Fibroblast of peridontal ligament (primary cell): ENCODE results near the gene HSPB3.
"Not testable (repeated sequence)": the region's sequence is repeated elsewhere in the genome, so short reads cannot be mapped to it uniquely, and the experiment has no call there.

Experiments used
- DNase-seq: peaks from one replicate; pipeline ENCODE4 v3.0.0-alpha.2; 2010; ENCODE audit errors: extremely low read depth

The HSPB3 gene, protein sequence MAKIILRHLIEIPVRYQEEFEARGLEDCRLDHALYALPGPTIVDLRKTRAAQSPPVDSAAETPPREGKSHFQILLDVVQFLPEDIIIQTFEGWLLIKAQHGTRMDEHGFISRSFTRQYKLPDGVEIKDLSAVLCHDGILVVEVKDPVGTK

DNA sequence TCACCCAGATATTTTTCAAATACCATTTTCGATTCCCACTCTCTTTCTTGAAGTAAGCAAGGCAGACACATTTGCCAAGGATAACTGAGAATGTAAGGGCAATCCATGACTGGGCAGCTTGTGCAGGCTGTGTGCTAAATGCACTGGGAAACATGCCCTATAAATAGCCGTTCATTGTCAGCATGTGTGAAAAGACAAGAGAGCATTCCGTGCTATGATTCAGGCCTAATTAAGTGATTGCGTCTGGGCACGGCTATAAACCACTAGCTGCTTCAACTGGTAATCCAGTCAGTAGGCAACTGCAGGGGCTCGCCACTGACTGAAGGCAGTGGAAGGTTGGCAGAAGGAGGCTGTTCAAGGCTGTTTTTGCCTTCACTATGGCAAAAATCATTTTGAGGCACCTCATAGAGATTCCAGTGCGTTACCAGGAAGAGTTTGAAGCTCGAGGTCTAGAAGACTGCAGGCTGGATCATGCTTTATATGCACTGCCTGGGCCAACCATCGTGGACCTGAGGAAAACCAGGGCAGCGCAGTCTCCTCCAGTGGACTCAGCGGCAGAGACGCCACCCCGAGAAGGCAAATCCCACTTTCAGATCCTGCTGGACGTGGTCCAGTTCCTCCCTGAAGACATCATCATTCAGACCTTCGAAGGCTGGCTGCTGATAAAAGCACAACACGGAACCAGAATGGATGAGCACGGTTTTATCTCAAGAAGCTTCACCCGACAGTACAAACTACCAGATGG is at the start of gene HSPB3:
Gene HSPB3 (plus strand): TSS at position 287 of the 745 bp plus-strand sequence. CDS start 91 bp downstream, at position 378.
- peak; percentile 97 for DNase-seq

DNA sequence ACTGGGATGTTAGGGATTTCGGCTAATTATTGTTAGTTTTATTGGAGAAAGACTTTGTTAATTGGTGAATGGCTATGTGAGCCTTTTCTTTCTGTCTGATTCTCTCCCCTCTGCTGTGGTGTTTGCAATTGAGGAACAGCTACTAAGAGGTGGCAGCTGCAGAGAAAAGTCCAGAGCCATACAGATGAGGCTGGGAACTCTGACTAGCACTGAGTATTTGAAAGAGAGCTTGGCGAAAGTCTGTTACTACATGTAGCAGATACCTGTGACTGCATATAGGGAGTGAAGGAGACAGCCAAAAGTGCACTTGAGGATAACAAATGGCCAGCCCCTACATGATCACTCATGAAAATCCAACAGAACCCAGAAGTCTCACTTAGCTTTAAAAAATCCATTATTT is 44.3 kb upstream of the HSPB3 start:
- DNase-seq: no peak

DNA sequence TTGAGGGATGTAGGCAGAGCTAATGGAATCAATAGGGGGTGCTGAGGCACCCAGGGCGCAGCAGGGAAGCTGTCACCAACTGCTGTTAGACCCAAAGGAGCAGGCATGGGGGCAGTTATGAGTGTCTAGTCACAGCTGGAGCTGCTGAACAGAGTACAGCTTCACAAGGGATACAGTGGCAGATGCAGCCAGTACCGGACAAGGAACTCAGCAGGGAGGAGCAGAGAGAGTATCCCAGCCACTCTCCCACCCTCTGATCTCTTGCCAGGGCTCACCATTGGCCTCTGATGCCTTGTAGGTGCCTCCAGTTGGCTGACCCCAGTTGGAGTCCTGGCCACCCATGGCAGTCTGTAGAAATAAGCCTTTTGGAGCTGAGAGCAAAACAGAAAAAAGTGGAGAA is 42.6 kb upstream of the HSPB3 start:
- no peak for DNase-seq

DNA sequence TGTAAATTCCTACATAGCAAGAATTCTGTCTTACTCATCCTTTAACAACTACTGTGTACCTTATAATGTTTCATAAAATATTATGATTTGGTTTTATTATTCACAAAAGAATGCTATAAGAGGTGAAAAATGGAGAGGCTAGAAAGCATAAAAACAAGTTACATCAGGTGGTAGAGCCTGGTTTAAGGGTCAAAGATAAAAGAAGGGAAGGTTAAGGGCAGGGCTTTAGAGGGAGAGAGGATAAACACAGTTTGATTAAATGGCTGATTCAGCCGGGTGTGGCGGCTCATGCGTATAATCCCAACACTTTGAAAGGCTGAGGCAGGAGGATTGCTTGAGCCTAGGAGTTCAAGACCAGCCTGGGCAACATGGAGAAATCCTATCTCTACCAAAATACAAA is 40.4 kb upstream of the HSPB3 start:
- no peak for DNase-seq

DNA sequence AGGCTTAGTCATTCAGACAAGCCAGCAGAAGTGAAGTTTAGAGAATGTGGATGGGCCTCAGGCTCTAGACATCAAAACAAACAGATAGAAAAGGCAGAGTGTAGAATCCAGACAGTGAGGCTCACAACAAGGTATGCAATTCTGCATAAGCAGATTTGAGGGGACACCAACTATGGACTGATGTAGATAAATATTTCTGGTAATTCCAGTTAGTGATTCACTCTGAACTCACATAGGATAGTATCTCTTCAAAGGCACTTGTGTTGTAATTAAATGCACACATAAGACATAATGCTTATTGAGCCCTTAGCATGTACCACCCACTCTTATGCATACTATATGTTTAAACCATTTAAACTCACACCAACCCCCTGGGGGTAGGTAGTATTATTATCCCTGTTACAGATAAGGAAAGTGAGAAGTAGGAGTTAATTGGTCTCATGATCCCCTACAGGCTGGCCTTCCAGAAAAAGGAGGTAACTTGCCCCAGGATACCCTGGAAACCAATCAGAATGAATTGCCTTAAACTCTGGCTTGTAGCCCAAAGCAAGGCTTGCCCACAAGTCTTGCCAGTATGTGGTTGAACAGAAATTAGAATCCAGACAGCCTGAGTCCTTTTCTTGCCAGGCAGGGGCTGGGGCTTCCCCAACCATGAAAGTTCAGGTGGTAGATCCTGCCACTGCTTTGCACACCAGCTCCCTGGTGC is 39.5 kb upstream of the HSPB3 start:
- peak; percentile 17 for DNase-seq

DNA sequence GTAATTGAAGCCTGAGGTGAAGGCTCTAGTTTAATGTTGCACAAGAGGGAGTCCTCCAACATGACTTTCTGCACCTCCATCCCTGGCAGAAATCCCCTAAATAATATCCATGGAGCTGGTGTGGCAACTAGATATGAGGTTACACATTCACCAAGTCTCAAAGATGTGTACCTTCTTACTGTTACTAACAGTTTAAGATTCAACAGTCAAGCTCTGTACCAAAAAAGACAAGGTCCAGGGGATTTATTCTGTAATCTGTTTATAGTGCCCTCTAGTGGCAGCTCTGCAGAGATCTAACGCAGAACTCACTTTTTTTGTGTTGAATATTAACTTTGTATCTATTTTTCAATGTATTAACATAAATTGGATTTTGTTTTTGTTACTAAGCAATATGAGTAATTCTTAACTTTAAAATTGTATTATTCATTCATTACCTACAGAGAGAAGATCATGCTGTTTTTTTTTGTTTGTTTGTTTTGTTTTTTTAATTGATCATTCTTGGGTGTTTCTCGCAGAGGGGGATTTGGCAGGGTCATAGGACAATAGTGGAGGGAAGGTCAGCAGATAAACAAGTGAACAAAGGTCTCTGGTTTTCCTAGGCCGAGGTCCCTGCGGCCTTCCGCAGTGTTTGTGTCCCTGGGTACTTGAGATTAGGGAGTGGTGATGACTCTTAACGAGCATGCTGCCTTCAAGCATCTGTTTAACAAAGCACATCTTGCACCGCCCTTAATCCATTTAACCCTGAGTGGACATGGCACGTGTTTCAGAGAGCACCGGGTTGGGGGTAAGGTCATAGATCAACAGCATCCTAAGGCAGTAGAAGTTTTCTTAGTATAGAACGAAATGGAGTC is 35.7 kb upstream of the HSPB3 start:
- peak; percentile 84 for DNase-seq

DNA sequence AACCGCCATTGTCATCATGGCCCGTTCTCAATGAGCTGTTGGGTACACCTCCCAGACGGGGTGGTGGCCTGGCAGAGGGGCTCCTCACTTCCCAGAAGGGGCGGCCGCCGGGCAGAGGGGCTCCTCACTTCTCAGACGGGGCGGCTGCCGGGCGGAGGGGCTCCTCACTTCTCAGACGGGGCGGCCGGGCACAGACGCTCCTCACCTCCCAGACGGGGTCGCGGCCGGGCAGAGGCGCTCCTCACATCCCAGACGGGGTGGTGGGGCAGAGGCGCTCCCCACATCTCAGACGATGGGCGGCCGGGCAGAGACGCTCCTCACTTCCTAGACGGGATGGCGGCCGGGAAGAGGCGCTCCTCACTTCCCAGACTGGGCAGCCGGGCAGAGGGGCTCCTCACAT is 35.0 kb upstream of the HSPB3 start:
- DNase-seq: not testable (repeated sequence)

DNA sequence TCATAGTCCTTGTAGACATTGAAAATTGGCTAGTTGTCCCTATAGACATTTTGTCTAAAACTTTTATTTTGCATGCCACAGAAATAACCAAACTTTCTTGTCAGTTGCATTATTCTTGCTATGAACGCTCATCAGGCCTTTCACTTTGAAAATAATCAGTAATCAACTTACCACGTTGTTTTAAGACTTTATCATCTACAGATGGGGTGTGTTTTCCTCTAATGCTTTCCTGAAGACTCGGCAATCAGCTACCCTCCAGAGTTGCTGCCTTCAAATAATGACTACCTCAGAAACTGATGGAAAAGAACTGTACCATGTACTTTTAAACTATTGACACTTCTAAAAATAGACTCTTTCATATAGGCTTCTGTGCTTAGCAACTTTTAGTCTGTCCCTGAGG is 33.5 kb upstream of the HSPB3 start:
- DNase-seq: no peak

DNA sequence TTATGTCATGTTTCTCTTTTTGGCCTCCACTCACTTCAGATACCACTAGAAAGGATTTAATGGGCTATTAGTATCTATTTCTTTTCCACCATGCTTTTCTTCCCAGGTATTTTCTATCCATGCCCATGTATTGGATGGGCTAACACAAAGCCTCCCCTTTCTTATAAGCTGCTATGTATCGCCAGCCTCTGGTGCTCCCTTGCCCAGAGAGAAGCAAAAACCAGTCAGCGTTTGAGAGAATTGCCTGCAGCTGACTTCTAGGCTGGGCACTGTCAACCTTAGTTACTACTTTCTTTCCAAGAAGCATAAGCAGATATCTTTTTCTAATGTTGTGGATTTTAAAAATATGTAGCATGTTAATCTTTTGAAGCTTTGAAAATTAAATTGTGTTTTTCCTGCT is 30.2 kb upstream of the HSPB3 start:
- no peak for DNase-seq

DNA sequence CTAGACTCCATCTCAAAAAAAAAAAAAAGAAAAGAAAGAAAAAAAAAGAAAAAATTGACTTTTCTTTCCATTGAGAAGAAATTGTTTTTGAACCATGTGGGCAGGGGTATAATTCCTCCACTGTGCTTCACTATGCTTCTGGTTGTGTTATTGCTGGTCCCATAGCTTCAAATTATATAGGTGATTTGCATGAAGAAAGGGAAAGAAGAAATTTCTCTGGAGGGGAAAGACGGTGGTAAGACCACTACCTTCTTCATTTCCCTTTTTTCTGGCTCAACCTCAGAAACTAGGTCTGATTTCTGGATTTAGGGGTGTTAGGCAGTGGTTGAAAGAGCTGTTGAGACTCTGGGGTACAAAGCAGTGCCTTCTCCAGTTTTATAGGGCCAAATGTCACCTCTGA is 29.3 kb upstream of the HSPB3 start:
- no peak for DNase-seq

DNA sequence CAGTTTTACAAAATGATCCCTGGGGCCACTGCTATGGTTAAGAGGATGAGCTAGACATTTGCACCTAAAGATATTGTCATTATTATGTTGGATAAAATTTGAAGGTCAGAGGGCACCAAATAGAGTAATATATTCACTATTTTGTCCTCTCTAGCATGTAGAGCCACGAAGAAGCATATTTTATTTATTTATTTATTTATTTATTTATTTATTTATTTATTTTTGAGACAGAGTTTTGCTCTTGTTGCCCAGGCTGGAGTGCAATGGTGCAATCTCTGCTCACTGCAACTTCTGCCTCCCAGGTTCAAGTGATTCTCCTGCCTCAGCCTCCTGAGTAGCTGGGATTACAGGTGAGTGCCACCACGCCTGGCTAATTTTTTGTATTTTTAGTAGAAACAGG is 20.8 kb upstream of the HSPB3 start:
- not testable (repeated sequence) for DNase-seq

DNA sequence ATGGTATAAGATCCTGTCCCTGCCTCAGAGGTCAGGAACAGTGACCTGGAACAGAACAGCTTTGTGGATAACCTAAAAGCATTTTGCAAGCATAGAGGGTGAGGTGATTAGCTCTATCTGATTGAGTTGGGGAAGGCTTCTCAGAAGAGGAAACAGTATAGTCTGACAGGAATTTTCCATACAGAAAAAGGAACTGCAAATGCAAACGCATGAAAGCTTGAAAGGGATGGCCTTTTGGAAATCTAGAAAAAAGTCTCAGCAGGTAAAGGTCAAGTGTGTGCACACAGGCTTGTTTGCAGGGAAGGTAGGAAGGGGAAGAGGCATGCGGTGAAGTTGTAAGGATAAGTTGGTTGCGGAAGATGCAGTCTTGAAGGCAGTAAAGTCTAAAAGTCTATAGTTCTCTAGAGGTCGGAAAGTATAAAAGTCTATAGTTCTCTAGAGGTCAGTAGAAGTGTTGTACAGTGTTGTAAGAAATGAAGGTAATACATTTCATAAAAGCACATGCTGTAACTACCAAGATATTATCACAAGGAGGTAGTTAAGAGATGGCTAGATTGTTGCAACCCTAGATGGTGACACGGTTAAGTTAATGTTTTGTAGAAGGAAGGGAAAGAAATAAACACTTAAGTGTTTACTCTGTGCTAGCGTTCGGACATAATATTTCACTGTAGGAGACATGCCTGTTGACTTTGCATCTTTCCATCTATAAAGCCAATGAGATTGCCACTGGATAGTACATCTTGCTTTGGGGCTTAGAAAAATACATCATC is 16.7 kb upstream of the HSPB3 start:
- DNase-seq: no peak

DNA sequence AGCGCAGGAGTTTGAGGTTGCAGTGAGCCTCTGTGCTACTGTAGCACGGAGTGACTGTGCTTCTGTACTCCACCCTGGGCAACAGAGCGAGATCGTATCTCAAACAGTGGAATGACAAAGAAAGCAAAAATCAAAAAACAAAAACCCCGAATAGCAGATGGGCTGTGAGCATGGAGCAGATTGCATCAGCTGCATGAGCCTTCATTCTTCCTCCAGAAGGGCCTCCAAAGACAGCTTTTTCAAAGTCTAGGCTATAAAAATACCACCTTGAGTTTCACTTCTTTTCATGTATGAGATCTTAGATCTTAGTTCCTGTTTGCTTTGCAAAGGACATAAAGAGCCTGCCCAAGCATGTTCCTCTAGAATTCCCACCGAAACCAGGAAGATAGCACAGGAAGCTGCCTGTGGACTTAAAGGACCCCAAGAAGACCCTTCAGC is 15.0 kb upstream of the HSPB3 start:
- DNase-seq: no peak

DNA sequence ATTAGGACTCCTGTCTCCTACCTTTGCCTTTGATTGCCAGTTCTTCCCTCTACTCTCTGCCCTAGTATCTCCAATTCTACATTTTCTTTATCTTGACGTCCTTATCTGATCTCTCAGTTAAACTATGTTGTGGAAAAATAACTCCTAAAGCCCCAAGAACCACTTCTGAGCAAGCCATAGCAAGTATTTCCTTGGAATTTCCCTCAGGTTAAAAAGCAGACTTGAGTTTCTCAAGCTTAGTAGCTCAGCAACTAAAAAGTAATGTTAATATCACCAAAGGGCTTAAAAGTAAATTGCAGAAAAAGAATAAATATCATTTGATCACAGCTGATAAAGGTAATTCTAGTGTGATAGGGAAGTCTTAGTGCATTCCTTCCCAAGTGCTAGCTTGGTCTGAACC is 13.2 kb upstream of the HSPB3 start:
- DNase-seq: no peak

DNA sequence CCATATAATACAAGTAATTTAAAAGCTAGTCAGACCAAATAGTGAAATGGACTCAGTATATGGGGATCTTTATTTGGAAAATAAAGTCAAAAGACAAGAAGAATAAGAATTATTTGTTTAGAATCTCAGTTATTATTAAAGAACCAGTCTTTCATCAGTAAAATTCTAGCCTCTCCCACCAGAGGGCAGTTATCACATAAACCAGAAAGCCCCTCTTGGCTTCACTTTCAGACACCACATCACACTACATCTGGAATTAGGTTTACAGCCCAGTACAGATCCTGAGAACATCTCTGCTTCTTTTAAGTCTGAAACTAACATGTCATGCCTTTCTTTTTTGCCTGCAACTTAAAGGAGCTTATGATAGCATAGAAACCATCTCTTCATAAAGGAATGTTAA is 12.2 kb upstream of the HSPB3 start:
- DNase-seq: peak; percentile 83

DNA sequence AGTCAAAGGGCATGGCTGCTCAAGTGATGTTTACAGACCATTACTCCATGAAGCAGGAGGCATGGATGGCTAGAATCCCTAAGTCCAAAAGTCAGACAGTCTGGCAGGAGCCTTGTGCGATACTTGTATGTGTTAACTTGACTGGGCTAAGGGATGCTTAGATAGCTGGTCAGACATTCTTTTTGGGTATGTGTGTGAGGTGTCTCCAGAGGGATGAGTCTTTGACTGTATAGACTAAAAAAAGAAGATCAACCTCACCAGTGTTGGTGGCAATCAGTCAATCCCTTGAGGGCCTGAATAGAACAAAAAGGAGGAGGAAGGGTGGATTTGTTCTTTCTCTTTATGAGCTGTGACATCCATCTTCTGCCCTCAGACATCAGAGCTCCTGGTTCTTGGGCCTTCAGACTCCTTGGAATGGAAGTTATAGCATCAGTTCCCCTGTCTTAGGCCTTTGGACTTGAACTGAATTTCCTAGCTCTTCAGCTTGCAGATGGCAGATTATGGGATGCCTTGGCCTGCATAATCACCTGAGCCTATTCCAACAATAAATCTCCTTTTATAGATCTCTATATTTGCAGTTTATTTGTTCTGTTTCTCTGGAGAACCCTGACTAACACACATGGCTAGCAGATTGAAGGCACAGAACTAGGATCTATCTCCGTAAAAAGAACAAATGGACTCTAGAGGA is 9.7 kb upstream of the HSPB3 start:
- no peak for DNase-seq

DNA sequence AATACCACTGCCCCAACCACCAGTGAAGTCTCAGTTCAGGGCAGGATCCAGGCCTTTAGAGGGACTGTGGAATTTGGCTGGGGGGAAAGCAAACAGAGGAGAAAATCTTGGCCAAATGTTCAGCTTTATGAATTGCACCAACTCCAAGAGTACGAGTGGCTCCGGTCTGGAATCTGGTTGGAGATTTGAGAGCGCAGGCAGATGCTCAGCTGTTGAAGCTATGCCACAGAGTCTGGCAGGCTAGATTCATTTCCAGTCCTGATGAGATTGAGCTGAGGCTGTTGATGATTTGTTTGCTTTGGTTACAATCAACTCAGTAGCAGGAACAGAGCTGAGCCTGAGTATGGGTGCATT is 9.1 kb upstream of the HSPB3 start:
- DNase-seq: peak; percentile 48

DNA sequence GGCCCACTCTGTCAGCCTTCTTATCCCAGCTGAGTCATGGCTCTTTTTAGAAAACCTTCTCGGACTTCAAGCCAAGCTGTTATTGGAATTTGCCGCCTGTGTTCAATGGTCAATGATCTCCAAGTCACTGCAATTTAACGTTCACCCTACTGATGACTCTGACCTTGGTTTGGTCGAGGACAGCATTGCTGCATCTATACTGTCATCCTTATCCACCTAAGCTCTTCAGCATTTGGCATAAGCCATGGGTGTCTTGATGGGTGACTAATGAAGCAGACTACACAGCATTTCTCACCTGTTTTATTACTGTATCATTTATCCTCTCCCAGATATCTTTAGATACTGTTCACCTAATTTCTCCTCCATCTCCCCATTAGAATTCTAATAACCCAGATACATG is 5.6 kb upstream of the HSPB3 start:
- DNase-seq: no peak

DNA sequence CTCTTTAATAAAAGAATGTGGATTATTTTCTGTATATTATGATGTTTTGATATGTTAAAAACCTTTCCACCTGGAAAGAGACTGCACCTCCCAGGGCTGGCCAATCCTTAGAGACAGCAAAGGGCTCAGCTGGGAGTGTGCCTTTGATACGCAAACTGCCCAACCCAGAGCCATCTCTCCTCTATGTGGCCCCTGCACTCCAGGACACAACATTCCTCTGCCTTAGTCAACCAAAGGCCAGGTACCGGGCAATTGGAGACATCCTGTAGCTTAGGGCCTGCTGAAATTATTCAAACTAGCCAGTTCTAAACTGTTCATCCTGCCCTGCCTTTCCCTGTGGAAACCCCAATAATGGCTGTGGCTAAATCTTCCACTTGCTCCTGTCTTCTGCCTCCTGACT is 5.0 kb upstream of the HSPB3 start:
- no peak for DNase-seq

DNA sequence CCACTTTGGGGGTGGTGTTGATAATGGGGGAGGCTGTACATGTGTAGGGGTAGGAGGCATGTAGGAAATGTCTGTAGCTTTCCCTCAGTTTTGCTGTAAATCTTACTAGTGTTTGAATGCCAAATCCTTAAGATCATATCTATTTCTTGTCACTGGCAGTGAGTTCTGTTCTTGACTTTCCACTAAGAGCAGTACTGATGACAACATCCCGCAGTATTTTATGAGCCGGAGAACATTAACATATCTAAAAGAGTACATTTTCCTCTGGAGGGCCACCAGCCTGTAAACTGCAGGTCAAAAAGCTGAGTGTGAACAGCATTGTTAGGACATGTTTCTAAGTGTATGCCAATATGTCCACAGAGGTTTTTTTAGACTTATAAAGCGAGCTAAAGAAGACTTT is 2.5 kb upstream of the HSPB3 start:
- no peak for DNase-seq

DNA sequence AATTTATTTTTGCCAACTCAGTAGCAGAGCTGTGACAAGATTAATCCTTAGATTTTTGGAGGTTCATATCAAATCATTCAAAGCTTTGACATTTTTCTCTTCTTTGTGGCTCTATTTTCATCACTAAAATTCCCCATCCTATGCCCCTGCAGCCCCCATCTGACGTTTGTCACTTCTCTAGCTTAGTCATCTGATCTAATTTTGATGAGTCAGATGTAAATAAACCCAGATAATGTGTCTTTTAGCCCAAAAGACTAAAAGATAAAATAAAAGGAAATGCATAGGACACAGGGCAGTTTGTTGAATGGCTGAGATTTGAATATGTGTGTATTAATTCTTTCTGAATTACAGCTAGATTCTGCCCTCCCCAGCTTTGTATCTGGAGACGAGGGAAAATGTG is 897 bp upstream of the HSPB3 start:
- DNase-seq: no peak
